Activated CD4-positive, alpha-beta T cell treated with anti-CD3 and anti-CD28 coated beads, Interleukin-2, amount 10 ng/mL, durations not matched to agents 24 days and 14 days (primary cell): ENCODE data around the gene TOPORS. TPM values are rescaled to one million over a fixed set of nuclear protein-coding genes. Genes with fewer than 3 reads are reported as not detected.

Experiments
- DNase-seq: peaks from one replicate; pipeline ENCODE4 v3.0.0; 2022
- H3K27ac Mint-ChIP-seq: one replicate; pipeline ENCODE4 v1.8.0; 2022; ENCODE audit warnings: mild to moderate bottlenecking, mixed read lengths
- H3K27me3 Mint-ChIP-seq: one replicate; pipeline ENCODE4 v1.8.0; 2022; ENCODE audit warnings: mixed read lengths
- H3K36me3 Mint-ChIP-seq: one replicate; pipeline ENCODE4 v1.8.0; 2022; ENCODE audit warnings: low read depth, mild to moderate bottlenecking, mixed read lengths
- H3K4me1 Mint-ChIP-seq: one replicate; pipeline ENCODE4 v1.8.0; 2021; ENCODE audit warnings: mixed read lengths
- H3K4me3 Mint-ChIP-seq: one replicate; pipeline ENCODE4 v1.8.0; 2022; ENCODE audit warnings: mild to moderate bottlenecking, moderate library complexity, mixed read lengths
- H3K9me3 Mint-ChIP-seq: one replicate; pipeline ENCODE4 v1.8.0; 2021; ENCODE audit warnings: mixed read lengths
- intact Hi-C: fragments of 100-400 bp; cut with micrococcal nuclease; formaldehyde crosslinking; loops from one replicate; pipeline ENCODE4 v1.15.1; 2023
- total RNA-seq: library from RNA; stranded (reverse); gene quantifications from 2 replicates; pipeline ENCODE4 v1.2.3, GENCODE V29; 2022

TOPORS gene
- total RNA-seq, 1 donor from 2014 or later = 15.1 TPM

GRCh38 chr9:32518276-32518675 lies 34.1 kb downstream of the TOPORS start:
- H3K9me3 Mint-ChIP-seq = peaks cover 9% of the 10 kb centered on the region
- no peak for DNase-seq
- no peak overlapping the region for H3K27ac Mint-ChIP-seq
- H3K36me3 Mint-ChIP-seq = peaks cover 79% of the 10 kb centered on the region
- no peak overlapping the region for H3K4me3 Mint-ChIP-seq
- no peaks in the 10 kb centered on the region for H3K27me3 Mint-ChIP-seq
- intact Hi-C loops = no loop called here
- H3K4me1 Mint-ChIP-seq = peaks cover 19% of the 10 kb centered on the region

- H3K27me3 Mint-ChIP-seq = no peaks in the 10 kb centered on the region
- H3K36me3 Mint-ChIP-seq = peaks cover 61% of the 10 kb centered on the region
- peaks cover 9% of the 10 kb centered on the region for H3K9me3 Mint-ChIP-seq
- no peak overlapping the region for H3K4me3 Mint-ChIP-seq
- intact Hi-C loops = loop anchor here (1.0 kb wide), 1 partner anchor 9 kb away; no protein-coding TSS in a partner anchor
- H3K4me1 Mint-ChIP-seq = peaks cover 19% of the 10 kb centered on the region
- peak overlapping the region; percentile 48 for H3K27ac Mint-ChIP-seq
- no peak for DNase-seq
Observed at GRCh38 chr9:32516241-32516640, 36.1 kb downstream of the TOPORS start.

GRCh38 chr9:32508728-32509127 lies 43.7 kb downstream of the TOPORS start:
- no peak overlapping the region for H3K27ac Mint-ChIP-seq
- no peak overlapping the region for H3K4me3 Mint-ChIP-seq
- H3K36me3 Mint-ChIP-seq = peaks cover 7% of the 10 kb centered on the region
- no peaks in the 10 kb centered on the region for H3K27me3 Mint-ChIP-seq
- DNase-seq = no peak
- intact Hi-C loops = no loop called here
- peaks cover 1% of the 10 kb centered on the region for H3K9me3 Mint-ChIP-seq
- peaks cover 24% of the 10 kb centered on the region for H3K4me1 Mint-ChIP-seq

- intact Hi-C loops = no loop called here
- Mint-ChIP-seq H3K27ac (no peak overlapping the region), H3K4me3 (no peak overlapping the region), H3K4me1 (peaks cover 5% of the 10 kb centered on the region), H3K36me3 (peaks cover 35% of the 10 kb centered on the region), H3K27me3 (no peaks in the 10 kb centered on the region), H3K9me3 (no peaks in the 10 kb centered on the region)
- DNase-seq = no peak
Observed at GRCh38 chr9:32503008-32503407, 49.4 kb downstream of the TOPORS start.

- no peak for DNase-seq
- Mint-ChIP-seq H3K27me3 (no peaks in the 10 kb centered on the region), H3K4me1 (peaks cover 3% of the 10 kb centered on the region), H3K4me3 (no peak overlapping the region), H3K9me3 (no peaks in the 10 kb centered on the region), H3K36me3 (peaks cover 37% of the 10 kb centered on the region), H3K27ac (no peak overlapping the region)
- intact Hi-C loops = no loop called here
Observed at GRCh38 chr9:32502464-32502863, 49.9 kb downstream of the TOPORS start.

- H3K36me3 Mint-ChIP-seq = peaks cover 37% of the 10 kb centered on the region
- H3K4me3 Mint-ChIP-seq = no peak overlapping the region
- H3K9me3 Mint-ChIP-seq = no peaks in the 10 kb centered on the region
- H3K4me1 Mint-ChIP-seq = peaks cover 3% of the 10 kb centered on the region
- H3K27ac Mint-ChIP-seq = no peak overlapping the region
- H3K27me3 Mint-ChIP-seq = no peaks in the 10 kb centered on the region
- intact Hi-C loops = no loop called here
- DNase-seq = no peak
Observed at GRCh38 chr9:32501868-32502267, 50.5 kb downstream of the TOPORS start.

GRCh38 chr9:32500768-32501167 lies 51.6 kb downstream of the TOPORS start:
- no peak overlapping the region for H3K4me3 Mint-ChIP-seq
- no peak for DNase-seq
- peaks cover 3% of the 10 kb centered on the region for H3K4me1 Mint-ChIP-seq
- no peak overlapping the region for H3K27ac Mint-ChIP-seq
- no peaks in the 10 kb centered on the region for H3K9me3 Mint-ChIP-seq
- peaks cover 47% of the 10 kb centered on the region for H3K36me3 Mint-ChIP-seq
- intact Hi-C loops = no loop called here
- H3K27me3 Mint-ChIP-seq = no peaks in the 10 kb centered on the region

- DNase-seq = no peak
- no peak overlapping the region for H3K4me3 Mint-ChIP-seq
- intact Hi-C loops = no loop called here
- H3K4me1 Mint-ChIP-seq = peaks cover 3% of the 10 kb centered on the region
- H3K27me3 Mint-ChIP-seq = no peaks in the 10 kb centered on the region
- H3K36me3 Mint-ChIP-seq = peaks cover 51% of the 10 kb centered on the region
- no peak overlapping the region for H3K27ac Mint-ChIP-seq
- H3K9me3 Mint-ChIP-seq = no peaks in the 10 kb centered on the region
Observed at GRCh38 chr9:32497921-32498320, 54.5 kb downstream of the TOPORS start.

- intact Hi-C loops = no loop called here
- Mint-ChIP-seq H3K27me3 (no peaks in the 10 kb centered on the region), H3K9me3 (no peaks in the 10 kb centered on the region), H3K4me3 (no peak overlapping the region), H3K4me1 (no peaks in the 10 kb centered on the region), H3K36me3 (peaks cover 45% of the 10 kb centered on the region), H3K27ac (peak overlapping the region; percentile 32)
- DNase-seq = no peak
Observed at GRCh38 chr9:32490601-32491000, 61.8 kb downstream of the TOPORS start.

Other genes with a start within 250 kb of the TOPORS start
- gene ACO1, start 167.9 kb downstream of the TOPORS start, total RNA-seq = 7.4 TPM in 2 replicates
- gene RIGI, start 26.4 kb downstream of the TOPORS start, total RNA-seq = 5.5 and 6.1 TPM in 2 replicates
- 14.0 and 15.6 TPM in 2 replicates for gene SMIM27, start 259 bp downstream of the TOPORS start, total RNA-seq
- 46.9 and 47.1 TPM in 2 replicates for gene NDUFB6, start 20.6 kb upstream of the TOPORS start, total RNA-seq
- gene TAF1L, start 83.1 kb upstream of the TOPORS start, total RNA-seq = 0.05 TPM in 1 of 2 replicates, not detected in the other
- gene TMEM215, start 231.0 kb upstream of the TOPORS start, total RNA-seq = not detected in 2 replicates